Memory B cell (primary cell): Measurements from ENCODE around the gene PLCB2.

Experiments
- ATAC-seq: fragments of 150-1000 bp; cut with Tn5 transposase; 2 replicates; pipeline ENCODE4 v1.10.0; 2021; ENCODE audit warnings: low read depth, mild to moderate bottlenecking, moderate library complexity
- DNase-seq, 2 donors: peaks; one replicate each; pipeline ENCODE4 v3.0.0; 2022; ENCODE audit warnings: low spot score in 2 of 2
- H3K27ac Mint-ChIP-seq: one replicate; pipeline ENCODE4 v1.8.0; 2022; ENCODE audit warnings: mild to moderate bottlenecking, moderate library complexity, mixed read lengths
- H3K27me3 Mint-ChIP-seq: one replicate; pipeline ENCODE4 v1.8.0; 2022; ENCODE audit warnings: mixed read lengths
- H3K36me3 Mint-ChIP-seq: one replicate; pipeline ENCODE4 v1.8.0; 2022; ENCODE audit warnings: mild to moderate bottlenecking, mixed read lengths
- H3K4me1 Mint-ChIP-seq: one replicate; pipeline ENCODE4 v1.8.0; 2022; ENCODE audit warnings: mixed read lengths
- H3K4me3 Mint-ChIP-seq: one replicate; pipeline ENCODE4 v1.8.0; 2022; ENCODE audit warnings: mild to moderate bottlenecking, moderate library complexity, mixed read lengths
- H3K9me3 Mint-ChIP-seq: one replicate; pipeline ENCODE4 v1.8.0; 2022; ENCODE audit warnings: mixed read lengths

Gene PLCB2

DNA sequence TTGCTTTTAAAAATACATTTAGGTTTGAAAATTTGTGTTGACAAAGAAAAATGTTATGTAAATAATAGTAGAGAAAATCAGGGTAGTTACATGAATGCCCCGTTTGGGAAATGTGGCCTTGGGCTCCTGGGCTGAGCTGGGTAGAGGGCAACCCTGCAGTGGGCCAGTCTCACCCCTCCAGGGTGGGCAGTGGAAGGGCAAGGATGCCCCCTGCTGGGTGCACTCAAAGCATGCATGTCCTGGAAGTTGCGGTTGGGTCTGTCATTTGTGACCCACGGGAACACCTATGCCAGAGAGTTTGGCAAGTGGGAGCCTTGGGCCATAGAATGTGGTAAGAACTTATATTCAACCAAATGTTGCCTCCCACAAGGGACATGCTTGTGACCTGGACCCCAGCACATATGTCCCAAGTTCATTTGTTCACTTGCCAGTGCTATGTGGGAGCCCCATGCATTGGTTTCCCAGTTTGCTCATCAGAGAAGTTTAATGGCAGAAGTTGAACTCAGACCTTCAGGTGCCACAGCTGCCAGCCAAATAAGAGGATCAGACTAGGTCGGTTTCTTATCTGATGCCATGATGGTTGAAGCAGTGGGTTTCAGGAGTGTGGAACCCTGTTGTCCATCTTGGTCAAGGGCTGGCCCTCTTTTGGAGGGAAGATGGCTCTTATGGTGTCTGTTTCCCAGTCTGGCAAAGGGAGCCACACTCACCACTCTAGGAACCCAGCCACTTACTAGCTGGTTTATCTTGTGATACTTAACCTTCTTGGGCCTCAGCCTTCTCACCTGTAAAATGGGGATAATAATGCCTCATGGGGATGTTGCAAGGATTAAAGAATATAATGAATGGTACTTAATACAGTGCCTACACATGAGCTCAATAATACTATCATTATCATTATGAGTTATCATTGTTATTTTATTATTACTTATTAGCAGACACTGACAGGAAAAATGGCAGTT, 2.5 kb upstream of the PLCB2 start:
- Mint-ChIP-seq H3K9me3 (no peaks in the 10 kb centered on the region), H3K4me3 (peak overlapping the region; percentile 94), H3K27me3 (peaks cover under 1% of the 10 kb centered on the region), H3K27ac (no peak overlapping the region), H3K36me3 (no peaks in the 10 kb centered on the region), H3K4me1 (peaks cover 27% of the 10 kb centered on the region)
- DNase-seq (peak in 1 of 2 donors; percentile 37), ATAC-seq (peak; percentile 26)

DNA sequence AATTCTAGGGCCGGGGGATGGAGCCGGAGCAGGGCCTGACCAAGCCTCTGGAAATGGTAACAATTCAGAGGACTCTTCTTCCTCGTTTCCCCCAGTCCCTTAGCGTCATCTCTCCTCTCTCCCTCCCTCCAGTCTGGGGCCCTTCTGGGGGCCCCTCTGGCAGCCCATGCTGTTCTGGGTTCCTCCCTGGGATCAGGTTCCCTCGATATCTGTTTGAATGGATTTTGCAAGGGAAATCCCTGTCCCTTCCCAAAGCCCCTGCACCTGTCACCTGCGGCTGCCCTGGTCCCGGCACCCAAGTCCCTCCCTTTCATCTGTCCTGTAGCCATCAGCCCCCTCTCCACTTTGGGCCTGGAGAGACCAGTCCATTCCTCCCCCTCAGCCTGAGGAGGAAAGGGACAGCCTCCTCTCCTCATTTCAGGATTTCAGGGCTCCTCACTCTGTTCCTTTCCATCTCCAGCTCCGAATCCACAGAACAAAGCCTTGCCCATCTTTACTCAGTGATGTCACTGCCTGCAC, 1.7 kb upstream of the PLCB2 start:
- DNase-seq (no peak), ATAC-seq (no peak)
- Mint-ChIP-seq H3K4me3 (peak overlapping the region; percentile 94), H3K27me3 (no peaks in the 10 kb centered on the region), H3K4me1 (peaks cover 30% of the 10 kb centered on the region), H3K27ac (peak overlapping the region; percentile 90), H3K9me3 (no peaks in the 10 kb centered on the region), H3K36me3 (peaks cover under 1% of the 10 kb centered on the region)

DNA sequence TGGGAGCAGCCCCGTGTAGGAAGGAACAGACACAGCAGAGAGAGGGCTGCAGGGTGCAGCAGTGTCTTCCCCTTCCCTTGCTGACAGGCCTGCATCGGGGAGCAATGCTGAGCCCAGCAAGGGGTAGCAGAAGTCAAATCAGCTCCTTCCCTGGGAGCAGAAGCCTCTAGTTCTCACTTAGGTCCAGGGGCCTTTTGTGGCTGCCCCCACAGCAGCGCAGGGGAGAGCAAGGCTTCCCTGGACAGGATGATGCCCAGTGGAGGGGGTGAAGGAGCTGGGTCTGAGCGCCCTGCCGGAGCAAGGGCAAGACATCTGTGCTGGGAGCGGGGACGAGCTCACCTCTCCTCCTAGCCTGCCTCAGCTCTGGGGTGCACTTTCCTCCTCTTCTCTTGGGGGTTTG, 827 bp downstream of the PLCB2 start:
- Mint-ChIP-seq H3K36me3 (peaks cover 16% of the 10 kb centered on the region), H3K4me1 (peaks cover 30% of the 10 kb centered on the region), H3K9me3 (no peaks in the 10 kb centered on the region), H3K4me3 (peak overlapping the region; percentile 94), H3K27me3 (no peaks in the 10 kb centered on the region), H3K27ac (peak overlapping the region; percentile 25)
- DNase-seq (no peak), ATAC-seq (no peak)

DNA sequence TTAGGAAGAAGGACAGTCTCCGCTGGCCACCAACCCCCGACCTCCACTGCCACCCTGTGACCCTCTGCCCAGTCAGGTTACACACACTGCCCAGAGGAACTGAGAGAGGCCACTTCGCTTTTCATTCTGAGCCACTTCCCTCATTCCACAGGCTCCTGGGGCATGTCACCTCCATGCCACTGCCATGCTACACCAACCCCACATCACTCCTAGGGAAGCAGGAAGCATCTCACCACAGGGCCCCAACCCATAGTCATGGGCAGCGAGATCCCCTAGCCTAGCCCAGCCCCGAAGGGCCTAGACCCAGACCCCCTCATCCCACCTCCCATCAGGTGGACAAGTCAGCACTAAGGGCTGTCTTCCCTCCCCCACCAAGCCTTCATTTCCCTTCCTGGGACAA, 1.4 kb downstream of the PLCB2 start:
- H3K4me1 Mint-ChIP-seq: peaks cover 30% of the 10 kb centered on the region
- peak overlapping the region; percentile 94 for H3K4me3 Mint-ChIP-seq
- peak overlapping the region; percentile 25 for H3K27ac Mint-ChIP-seq
- H3K9me3 Mint-ChIP-seq: no peaks in the 10 kb centered on the region
- no peak for ATAC-seq
- DNase-seq: no peak
- peaks cover 21% of the 10 kb centered on the region for H3K36me3 Mint-ChIP-seq
- H3K27me3 Mint-ChIP-seq: no peaks in the 10 kb centered on the region

DNA sequence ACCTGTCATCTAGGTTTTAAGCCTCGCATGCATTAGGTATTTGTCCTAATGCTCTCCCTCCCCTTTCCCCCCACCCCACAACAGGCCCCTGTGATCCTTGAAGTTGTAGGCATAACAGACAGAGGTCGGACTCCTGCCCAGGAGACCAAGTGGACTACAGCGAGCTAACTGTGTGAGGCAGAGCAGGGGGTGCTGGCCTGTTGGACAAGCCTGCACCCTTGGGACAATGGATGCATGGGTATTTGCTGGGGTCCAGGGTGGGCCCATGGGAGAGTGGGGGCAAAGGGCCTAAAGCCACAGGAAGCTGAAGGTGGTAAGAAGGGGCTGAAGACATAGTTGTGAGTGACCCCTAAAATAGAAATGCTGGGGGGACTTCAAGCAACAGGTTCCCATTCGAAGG, 2.5 kb downstream of the PLCB2 start:
- H3K4me1 Mint-ChIP-seq: peaks cover 28% of the 10 kb centered on the region
- DNase-seq (no peak), ATAC-seq (no peak)
- peaks cover 27% of the 10 kb centered on the region for H3K36me3 Mint-ChIP-seq
- no peaks in the 10 kb centered on the region for H3K9me3 Mint-ChIP-seq
- no peak overlapping the region for H3K4me3 Mint-ChIP-seq
- peak overlapping the region; percentile 25 for H3K27ac Mint-ChIP-seq
- no peaks in the 10 kb centered on the region for H3K27me3 Mint-ChIP-seq

DNA sequence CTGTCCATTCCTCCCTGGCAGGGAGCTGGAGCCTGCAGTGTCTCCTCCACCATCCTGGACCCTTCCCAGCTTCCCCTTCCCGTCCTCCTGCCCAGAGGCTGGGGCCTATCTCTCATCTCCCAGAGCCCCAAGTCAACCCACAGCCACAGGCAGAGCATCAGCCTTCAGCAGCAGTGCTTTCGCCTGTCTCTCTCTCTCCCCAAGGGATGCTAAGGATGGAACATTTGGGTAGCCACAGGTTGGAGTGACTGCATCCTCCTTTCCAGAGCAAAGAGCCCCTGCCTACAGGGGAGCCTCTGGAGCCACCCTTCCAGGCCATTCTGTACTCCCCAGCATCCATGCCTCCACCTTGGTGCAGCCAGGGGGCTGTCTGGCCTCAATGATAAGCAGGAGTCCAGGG, 4.2 kb downstream of the PLCB2 start:
- Mint-ChIP-seq H3K36me3 (peaks cover 39% of the 10 kb centered on the region), H3K4me3 (no peak overlapping the region), H3K27ac (no peak overlapping the region), H3K27me3 (no peaks in the 10 kb centered on the region), H3K4me1 (peaks cover 16% of the 10 kb centered on the region), H3K9me3 (peaks cover 2% of the 10 kb centered on the region)
- ATAC-seq (no peak), DNase-seq (no peak)

DNA sequence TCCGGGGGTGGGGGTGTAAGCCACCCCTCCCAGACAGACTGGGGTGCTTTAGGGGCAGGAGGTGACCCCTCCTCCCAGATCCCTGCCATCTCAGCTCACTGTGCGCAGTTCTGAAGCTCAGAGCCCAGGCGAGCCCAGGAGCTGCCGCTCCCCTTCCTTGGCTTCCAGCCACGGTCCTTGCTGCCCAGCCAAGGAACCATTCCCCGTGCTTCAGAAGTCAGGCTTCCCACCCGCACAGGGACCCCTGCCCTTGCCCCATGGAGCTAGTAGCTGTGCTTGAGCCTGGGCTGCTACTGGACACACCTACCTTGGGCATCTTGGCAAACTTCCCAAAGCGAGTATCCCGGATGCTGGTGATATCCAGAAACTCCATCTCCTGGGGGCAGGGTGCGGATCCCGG, 4.8 kb downstream of the PLCB2 start:
- Mint-ChIP-seq H3K27ac (no peak overlapping the region), H3K36me3 (peaks cover 39% of the 10 kb centered on the region)
- DNase-seq: no peak

DNA sequence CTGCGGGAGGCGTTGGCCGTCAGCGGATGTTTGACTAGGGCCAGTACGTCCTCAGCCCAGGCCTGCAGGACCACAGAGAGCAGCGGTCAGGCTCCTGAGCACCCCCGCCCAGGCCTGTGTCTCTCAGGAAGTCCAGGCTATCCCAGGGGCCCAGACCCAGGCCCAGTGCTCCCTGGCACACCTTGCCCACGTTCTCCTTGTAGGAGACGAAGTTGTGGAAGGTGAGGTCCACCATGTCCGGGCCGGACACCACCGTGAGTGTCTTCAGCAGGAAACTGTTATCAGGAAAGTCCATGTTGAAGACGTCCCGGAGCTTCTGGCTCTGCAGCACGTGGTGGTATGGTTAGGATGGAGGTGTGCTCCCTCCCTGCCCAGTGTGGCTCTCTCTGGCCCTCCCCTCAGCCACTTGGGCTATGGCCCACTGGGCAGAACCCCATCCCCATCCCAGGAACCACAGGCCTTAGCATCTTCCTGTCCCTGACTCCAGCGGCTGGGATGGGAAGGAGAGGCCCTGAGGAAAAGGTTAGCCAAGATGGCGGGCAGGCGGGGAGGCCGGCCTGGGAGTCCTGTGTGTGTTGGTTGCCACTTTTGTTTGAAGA, 5.3 kb downstream of the PLCB2 start:
- DNase-seq (no peak), ATAC-seq (no peak)
- peaks cover 12% of the 10 kb centered on the region for H3K4me1 Mint-ChIP-seq
- H3K27me3 Mint-ChIP-seq: no peaks in the 10 kb centered on the region
- H3K36me3 Mint-ChIP-seq: peaks cover 43% of the 10 kb centered on the region
- H3K27ac Mint-ChIP-seq: no peak overlapping the region
- peaks cover 2% of the 10 kb centered on the region for H3K9me3 Mint-ChIP-seq
- H3K4me3 Mint-ChIP-seq: no peak overlapping the region

More for the DNA sequence above, 4.8 kb downstream of the PLCB2 start:
- no peaks in the 10 kb centered on the region for H3K27me3 Mint-ChIP-seq
- ATAC-seq: no peak
- peaks cover 2% of the 10 kb centered on the region for H3K9me3 Mint-ChIP-seq
- H3K4me3 Mint-ChIP-seq: no peak overlapping the region
- H3K4me1 Mint-ChIP-seq: peaks cover 12% of the 10 kb centered on the region

DNA sequence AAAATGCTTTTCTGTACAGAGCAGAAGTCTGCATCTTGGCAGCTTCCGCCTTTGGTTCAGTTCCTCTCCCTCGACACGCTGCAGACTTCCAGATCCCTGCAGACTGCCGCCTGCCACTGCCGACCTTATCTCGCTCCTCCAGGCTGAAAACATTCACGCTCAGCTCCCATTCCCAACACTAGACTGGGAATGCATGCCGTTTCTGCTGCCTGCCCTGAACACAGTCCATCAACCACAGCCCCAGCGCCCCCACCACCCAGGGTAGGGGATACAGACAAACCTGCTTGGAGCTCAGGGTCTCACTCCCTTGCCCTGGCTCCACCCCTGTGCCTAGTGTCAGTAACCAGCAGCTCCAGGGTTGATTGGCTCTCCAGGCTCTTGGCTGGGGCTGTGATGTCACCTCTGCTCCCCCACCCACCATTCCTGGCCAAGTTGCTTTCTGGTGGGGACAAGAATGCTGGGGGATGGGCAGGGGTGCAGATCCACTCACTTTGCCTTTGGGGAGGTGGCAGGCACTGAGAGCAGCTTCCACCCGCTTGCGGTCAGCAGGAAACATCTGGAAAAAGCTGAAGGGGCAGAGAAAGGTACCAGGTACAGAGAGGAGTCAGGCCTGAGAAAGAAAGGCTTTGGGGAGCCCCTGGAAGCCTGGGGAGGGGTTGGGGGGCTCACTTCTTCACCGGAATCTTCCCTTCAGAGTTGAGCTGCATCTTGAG, 6.1 kb downstream of the PLCB2 start:
- no peak for DNase-seq
- ATAC-seq: no peak
- peaks cover 43% of the 10 kb centered on the region for H3K36me3 Mint-ChIP-seq
- H3K27me3 Mint-ChIP-seq: no peaks in the 10 kb centered on the region
- H3K27ac Mint-ChIP-seq: no peak overlapping the region
- H3K4me3 Mint-ChIP-seq: no peak overlapping the region
- peaks cover 2% of the 10 kb centered on the region for H3K9me3 Mint-ChIP-seq
- peaks cover 11% of the 10 kb centered on the region for H3K4me1 Mint-ChIP-seq

DNA sequence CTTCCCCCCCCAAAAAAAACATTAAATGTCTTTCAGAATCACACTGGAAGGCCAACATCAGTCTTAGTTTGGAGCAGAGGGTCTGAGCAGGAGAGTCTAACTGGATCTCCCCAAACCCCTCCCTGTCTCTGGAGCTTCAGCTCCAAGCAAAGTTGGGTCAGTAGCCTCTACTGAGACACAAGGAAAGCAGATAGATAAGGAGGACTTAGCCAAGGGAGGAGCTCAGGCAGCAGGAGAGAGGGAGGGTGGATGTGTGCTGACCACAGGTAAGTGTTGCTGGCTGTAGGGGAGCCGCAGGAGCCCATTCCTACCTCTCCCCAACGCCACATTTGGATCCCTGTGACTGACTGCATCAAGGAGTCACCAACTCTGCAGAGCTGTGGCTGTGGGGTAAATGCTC, 7.0 kb downstream of the PLCB2 start:
- no peak overlapping the region for H3K27ac Mint-ChIP-seq
- H3K27me3 Mint-ChIP-seq: no peaks in the 10 kb centered on the region
- peaks cover 46% of the 10 kb centered on the region for H3K36me3 Mint-ChIP-seq
- H3K9me3 Mint-ChIP-seq: peaks cover 2% of the 10 kb centered on the region
- peaks cover 7% of the 10 kb centered on the region for H3K4me1 Mint-ChIP-seq
- ATAC-seq (no peak), DNase-seq (no peak)
- H3K4me3 Mint-ChIP-seq: no peak overlapping the region

DNA sequence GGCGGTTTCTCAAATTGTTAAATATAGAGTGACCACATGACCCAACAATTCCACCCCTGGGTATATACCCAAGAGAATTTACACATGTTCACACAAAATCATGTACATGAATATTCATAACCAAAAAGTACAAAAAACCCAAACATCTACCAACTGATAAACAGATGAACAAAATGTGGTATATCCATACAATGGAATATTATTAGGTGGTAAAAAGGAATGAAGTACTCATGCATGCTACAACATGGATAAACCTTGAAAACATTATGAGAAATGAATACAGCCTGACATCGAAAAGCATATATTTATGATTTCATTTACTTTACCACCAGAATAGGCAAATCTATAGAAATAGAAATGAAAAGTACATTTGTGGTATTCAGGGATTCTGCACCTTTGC, 7.4 kb downstream of the PLCB2 start:
- Mint-ChIP-seq H3K36me3 (peaks cover 46% of the 10 kb centered on the region), H3K4me1 (peaks cover 9% of the 10 kb centered on the region), H3K4me3 (no peak overlapping the region), H3K9me3 (peaks cover 2% of the 10 kb centered on the region), H3K27me3 (no peaks in the 10 kb centered on the region), H3K27ac (no peak overlapping the region)
- ATAC-seq (no peak), DNase-seq (no peak)

DNA sequence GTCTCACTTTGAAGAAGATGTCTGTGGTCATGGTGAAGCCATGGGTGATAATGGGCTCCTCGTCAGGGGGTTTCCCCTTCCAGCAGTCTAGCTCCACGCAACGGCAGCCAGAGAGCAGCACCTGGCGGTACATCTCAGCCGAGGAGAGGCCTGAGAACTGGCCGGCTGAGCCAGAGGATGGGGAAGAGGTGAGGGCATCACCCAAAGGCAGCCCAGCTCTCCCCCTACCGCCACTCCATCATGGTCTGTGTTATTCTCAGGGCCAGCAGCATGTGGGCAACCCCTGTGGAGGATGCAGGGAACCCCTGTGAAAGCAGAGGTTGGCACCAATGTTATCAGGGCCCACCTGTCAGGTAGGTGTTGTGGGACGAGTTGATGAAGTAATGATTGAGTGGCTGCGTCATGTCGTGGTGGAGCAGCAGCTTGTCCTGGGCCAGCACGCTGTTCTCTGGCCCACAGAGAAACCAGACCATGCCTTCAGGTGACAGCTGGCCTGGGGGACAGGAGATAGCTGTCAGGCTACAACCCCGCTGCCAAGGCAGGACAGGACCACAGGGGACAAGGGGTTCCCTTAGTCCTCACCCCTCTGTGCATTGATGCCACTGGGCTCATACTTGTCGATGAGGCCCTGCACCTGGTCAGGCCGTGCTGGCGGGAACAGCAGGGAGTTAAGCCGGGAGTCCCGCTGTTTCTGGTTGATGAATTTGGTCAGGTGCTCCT, 9.4 kb downstream of the PLCB2 start:
- DNase-seq (no peak), ATAC-seq (no peak)
- Mint-ChIP-seq H3K4me3 (no peak overlapping the region), H3K27ac (no peak overlapping the region), H3K9me3 (peaks cover 2% of the 10 kb centered on the region), H3K36me3 (peaks cover 39% of the 10 kb centered on the region), H3K27me3 (no peaks in the 10 kb centered on the region), H3K4me1 (peaks cover 6% of the 10 kb centered on the region)

DNA sequence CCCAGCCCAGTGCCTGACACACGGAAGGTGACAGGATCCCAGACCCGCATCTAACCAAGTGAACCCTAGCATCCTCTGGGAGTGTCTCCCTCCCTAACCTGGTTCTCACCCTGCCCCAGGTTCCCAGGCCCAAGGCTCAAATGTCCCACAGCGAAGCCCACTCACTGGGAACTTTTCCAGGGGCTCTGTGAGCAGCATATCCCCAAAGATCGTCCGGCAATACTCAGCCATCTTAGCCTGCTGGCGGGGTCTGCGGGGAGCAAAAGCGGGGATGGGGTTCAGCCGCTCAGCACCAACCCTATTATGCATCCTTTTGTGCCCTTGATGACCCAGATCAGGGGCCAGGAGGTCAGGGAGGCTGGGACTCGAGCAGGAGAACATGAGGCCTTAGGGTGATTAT, 10.4 kb downstream of the PLCB2 start:
- no peak for ATAC-seq
- no peak for DNase-seq
- Mint-ChIP-seq H3K36me3 (peaks cover 36% of the 10 kb centered on the region), H3K4me1 (peaks cover 6% of the 10 kb centered on the region), H3K9me3 (peaks cover 2% of the 10 kb centered on the region), H3K4me3 (no peak overlapping the region), H3K27ac (no peak overlapping the region), H3K27me3 (no peaks in the 10 kb centered on the region)
